ENCODE measurements around the gene OBP2A. TPM values are rescaled to one million over a fixed set of nuclear protein-coding genes. Genes with fewer than 3 reads are reported as not detected.

The OBP2A gene
- total RNA-seq, 1 experiment from 2014 or later, result not detected

- TF ChIP-seq FOXJ3 (CRISPR knock-in tag; IDR thresholded peaks at IDR 0.05; ENCODE audit: borderline replicate concordance) (no peak), NFE2L1 (CRISPR knock-in tag; IDR thresholded peaks at IDR 0.05) (no peak), SMAD4 (CRISPR knock-in tag; IDR thresholded peaks at IDR 0.05) (no peak), CBFB (CRISPR knock-in tag; IDR thresholded peaks at IDR 0.05; ENCODE audit: low read depth) (no peak)
Measured at GRCh38 chr9:135530146-135530545, 15.8 kb upstream of the OBP2A start (continued).

- Mint-ChIP-seq H3K27me3 (ENCODE audit: low read depth) (no peaks in the 10 kb centered on the region), H3K36me3 (no peaks in the 10 kb centered on the region), H3K27ac (no peak overlapping the region), H3K9me3 (no peaks in the 10 kb centered on the region), H3K4me1 (peaks cover 13% of the 10 kb centered on the region), H3K4me3 (no peak overlapping the region)
- ATAC-seq (no peak), DNase-seq (ENCODE audit: low spot score) (no peak)
- ChIA-PET CTCF (interaction anchor here (1.5 kb wide), 1 partner anchor 26 kb away, joined by 5 read pairs; no protein-coding TSS in a partner anchor), POLR2A (no interaction called here)
- TF ChIP-seq SP1 (CRISPR knock-in tag; conservative IDR thresholded peaks at IDR 0.05), result no peak
- TF ChIP-seq ZNF232 (CRISPR knock-in tag; IDR thresholded peaks at IDR 0.05), result no peak
- TF ChIP-seq SMAD3 (CRISPR knock-in tag; IDR thresholded peaks at IDR 0.05; ENCODE audit: borderline replicate concordance), result no peak
- TF ChIP-seq NFYB (CRISPR knock-in tag; conservative IDR thresholded peaks at IDR 0.05; ENCODE audit: low read depth), result no peak
- no peak for TF ChIP-seq FOXP4 (CRISPR knock-in tag; IDR thresholded peaks at IDR 0.05)
- no peak for TF ChIP-seq IRF2 (CRISPR knock-in tag; IDR thresholded peaks at IDR 0.05; ENCODE audit: borderline replicate concordance, low read depth)
- TF ChIP-seq, protein P1, sequence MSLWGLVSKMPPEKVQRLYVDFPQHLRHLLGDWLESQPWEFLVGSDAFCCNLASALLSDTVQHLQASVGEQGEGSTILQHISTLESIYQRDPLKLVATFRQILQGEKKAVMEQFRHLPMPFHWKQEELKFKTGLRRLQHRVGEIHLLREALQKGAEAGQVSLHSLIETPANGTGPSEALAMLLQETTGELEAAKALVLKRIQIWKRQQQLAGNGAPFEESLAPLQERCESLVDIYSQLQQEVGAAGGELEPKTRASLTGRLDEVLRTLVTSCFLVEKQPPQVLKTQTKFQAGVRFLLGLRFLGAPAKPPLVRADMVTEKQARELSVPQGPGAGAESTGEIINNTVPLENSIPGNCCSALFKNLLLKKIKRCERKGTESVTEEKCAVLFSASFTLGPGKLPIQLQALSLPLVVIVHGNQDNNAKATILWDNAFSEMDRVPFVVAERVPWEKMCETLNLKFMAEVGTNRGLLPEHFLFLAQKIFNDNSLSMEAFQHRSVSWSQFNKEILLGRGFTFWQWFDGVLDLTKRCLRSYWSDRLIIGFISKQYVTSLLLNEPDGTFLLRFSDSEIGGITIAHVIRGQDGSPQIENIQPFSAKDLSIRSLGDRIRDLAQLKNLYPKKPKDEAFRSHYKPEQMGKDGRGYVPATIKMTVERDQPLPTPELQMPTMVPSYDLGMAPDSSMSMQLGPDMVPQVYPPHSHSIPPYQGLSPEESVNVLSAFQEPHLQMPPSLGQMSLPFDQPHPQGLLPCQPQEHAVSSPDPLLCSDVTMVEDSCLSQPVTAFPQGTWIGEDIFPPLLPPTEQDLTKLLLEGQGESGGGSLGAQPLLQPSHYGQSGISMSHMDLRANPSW (CRISPR knock-in tag; conservative IDR thresholded peaks at IDR 0.05; ENCODE audit: low read depth), result no peak
- TF ChIP-seq ZNF532 (CRISPR knock-in tag; IDR thresholded peaks at IDR 0.05; ENCODE audit: borderline replicate concordance), result no peak
- no peak for TF ChIP-seq E2F4 (CRISPR knock-in tag; IDR thresholded peaks at IDR 0.05; ENCODE audit: borderline replicate concordance, low read depth)
- TF ChIP-seq, protein P2, sequence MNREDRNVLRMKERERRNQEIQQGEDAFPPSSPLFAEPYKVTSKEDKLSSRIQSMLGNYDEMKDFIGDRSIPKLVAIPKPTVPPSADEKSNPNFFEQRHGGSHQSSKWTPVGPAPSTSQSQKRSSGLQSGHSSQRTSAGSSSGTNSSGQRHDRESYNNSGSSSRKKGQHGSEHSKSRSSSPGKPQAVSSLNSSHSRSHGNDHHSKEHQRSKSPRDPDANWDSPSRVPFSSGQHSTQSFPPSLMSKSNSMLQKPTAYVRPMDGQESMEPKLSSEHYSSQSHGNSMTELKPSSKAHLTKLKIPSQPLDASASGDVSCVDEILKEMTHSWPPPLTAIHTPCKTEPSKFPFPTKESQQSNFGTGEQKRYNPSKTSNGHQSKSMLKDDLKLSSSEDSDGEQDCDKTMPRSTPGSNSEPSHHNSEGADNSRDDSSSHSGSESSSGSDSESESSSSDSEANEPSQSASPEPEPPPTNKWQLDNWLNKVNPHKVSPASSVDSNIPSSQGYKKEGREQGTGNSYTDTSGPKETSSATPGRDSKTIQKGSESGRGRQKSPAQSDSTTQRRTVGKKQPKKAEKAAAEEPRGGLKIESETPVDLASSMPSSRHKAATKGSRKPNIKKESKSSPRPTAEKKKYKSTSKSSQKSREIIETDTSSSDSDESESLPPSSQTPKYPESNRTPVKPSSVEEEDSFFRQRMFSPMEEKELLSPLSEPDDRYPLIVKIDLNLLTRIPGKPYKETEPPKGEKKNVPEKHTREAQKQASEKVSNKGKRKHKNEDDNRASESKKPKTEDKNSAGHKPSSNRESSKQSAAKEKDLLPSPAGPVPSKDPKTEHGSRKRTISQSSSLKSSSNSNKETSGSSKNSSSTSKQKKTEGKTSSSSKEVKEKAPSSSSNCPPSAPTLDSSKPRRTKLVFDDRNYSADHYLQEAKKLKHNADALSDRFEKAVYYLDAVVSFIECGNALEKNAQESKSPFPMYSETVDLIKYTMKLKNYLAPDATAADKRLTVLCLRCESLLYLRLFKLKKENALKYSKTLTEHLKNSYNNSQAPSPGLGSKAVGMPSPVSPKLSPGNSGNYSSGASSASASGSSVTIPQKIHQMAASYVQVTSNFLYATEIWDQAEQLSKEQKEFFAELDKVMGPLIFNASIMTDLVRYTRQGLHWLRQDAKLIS (CRISPR knock-in tag; IDR thresholded peaks at IDR 0.05; ENCODE audit: borderline replicate concordance), result no peak
- no peak for TF ChIP-seq TEAD1 (CRISPR knock-in tag; IDR thresholded peaks at IDR 0.05)
- no peak for TF ChIP-seq ATF1 (CRISPR knock-in tag; IDR thresholded peaks at IDR 0.05)
- no peak for TF ChIP-seq CREM (CRISPR knock-in tag; IDR thresholded peaks at IDR 0.05)
- TF ChIP-seq, protein P3, sequence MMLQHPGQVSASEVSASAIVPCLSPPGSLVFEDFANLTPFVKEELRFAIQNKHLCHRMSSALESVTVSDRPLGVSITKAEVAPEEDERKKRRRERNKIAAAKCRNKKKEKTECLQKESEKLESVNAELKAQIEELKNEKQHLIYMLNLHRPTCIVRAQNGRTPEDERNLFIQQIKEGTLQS (CRISPR knock-in tag; conservative IDR thresholded peaks at IDR 0.05), result no peak
- no peak for TF ChIP-seq ZNF263 (CRISPR knock-in tag; IDR thresholded peaks at IDR 0.05; ENCODE audit: low read depth)
- no peak for TF ChIP-seq EMX1 (CRISPR knock-in tag; IDR thresholded peaks at IDR 0.05)
Measured at GRCh38 chr9:135531096-135531495, 14.8 kb upstream of the OBP2A start.

All from WTC11 (cell line).